HG03442 (cell line): Measurements from ENCODE around the gene TSPAN11.

Experiments used
- ATAC-seq: cut with Tn5 transposase; IDR thresholded peaks from one replicate; pipeline ENCODE4 v1.9.1; 2021; ENCODE audit warnings: mild to moderate bottlenecking, moderate library complexity; ENCODE audit not compliant: unreplicated experiment

The TSPAN11 gene

DNA sequence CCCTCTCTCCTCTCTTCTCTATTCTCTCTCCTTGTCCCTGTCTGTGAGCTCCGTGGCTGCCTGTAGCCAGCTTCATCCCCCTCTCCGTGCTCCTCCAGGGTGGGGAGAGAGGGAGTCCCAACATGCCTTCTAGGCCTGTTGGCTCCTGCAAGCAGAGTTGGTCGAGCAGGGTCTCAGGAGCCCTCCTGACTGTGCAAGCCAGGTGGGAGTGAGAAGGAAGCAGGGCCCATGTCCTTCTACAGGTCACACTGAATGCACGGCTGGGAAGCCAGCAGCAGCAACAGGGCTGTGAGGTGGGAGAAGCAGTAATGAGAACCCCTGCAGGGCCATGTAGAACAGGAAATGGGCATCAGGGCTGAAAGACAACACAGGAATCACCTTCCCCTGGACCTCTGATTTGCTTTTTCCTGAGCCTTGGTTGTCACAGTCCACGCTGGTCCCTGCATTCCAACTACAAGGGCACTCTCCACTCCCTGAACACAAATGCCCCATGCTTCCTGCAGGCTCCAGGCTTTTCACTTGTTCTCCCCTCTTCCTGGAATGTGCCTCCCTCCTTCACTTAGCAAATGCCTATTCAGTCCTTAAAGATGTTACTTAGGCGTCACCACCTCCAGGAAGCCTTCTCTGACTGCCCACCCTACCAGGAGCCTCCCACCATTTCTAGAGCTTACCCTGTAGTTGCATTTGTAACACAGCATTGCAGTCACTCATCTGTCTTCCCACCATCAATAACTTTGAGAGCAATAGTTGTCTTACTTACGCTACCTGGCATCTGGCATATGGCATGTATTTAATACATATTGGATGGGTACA is 51.2 kb downstream of the TSPAN11 start:
- no peak for ATAC-seq

DNA sequence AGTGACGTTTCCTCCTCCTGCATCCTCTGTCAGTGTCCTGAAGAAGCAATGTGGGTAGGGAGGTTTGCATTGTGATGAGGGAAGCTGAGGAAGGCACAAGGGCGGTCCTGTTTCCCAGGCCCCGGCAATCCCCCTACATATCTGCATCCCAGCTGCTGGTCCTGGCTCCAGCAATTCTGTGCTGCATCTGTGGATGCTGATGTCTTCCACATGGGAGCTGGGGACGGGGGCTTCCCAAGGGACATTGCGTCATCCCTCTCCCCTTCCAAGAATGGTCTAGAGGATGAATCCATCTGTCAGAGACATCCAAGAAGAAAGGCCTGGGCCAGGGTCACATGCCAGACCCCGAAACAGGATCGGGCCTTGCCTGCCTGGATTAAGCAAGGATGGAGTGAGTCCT is 52.1 kb downstream of the TSPAN11 start:
- ATAC-seq = no peak

GRCh38 chr12:30979371-30980259 is 53.1 kb downstream of the TSPAN11 start:
- no peak for ATAC-seq

DNA sequence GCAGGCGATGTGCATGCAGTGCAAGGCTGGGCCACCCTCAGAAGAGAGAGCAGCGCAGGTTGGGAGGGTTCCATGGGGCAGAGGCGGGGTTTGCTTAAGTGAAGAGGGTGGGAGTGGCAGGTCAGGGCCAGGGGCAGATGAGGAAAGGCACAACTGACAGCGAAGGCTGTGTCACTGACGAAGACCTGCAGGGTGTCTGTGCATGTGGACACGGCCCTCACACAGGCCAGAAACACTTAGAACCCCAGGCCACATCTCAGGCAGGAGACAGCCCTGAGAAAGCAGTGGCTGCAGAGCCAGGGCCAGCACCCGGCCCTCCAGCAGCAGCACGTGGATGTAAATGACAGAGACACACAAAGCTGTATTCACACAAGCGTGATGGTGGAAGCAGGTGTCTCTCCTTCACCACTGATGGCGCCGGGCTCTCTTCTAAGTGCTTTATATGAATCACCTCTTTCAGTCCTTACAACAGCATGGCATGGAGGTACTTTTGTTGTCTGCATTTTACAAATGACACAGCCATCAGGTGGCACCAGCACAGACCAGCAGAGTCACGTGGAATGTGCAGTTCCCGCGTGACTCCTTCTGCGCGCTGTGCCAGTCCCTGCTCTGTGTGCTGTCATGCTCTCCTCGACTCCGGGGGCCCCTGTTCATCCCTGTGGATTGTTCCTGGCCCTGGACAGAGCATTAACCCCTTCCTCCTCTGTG is 54.6 kb downstream of the TSPAN11 start:
- ATAC-seq = no peak

DNA sequence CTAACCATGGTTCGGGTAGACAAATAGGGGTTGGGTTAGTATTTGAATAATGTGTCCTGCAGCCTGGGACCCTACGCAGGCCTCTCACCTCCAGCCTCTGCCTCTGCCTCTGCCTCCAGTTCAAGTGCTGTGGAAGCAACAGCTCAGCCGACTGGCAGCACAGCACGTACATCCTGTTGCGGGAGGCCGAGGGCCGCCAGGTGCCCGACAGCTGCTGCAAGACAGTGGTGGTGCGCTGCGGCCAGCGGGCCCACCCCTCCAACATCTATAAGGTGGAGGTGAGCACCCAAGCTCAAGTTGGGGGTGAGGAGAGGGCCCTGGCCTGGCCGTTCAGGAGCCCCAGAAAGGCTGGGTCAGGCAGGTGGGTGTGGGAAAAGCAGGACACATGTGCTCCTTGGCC is 55.9 kb downstream of the TSPAN11 start:
- no peak for ATAC-seq

DNA sequence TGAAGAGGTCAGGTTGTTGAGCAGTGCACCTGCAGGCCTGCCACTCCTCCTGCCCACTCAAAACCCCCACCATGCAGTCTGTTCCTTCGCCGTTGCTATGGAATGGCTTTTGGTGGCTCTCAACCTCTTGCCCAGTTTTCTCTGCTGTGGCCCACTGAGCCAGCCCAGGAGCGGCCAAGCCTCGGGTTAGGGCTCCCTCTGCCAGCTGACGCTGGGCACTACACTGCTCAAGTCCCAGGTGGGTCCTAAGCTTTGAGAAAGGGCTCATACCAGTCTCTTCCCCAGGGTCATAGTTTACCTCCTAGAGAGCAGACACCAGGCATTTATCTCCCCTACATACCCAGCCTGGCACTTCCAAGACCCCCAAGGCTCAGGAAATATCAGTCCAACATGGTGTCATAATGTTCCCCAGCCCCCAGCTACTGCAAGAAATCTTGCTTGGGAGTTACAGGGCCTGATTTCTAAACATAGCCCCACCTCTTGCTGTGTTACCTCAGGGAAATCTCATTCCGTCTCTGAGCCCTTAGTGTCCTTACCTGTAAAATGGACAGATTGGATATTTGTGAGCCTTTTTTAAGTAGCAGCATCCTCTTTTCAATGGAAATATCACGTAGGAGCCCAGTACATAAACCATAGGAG is 59.4 kb downstream of the TSPAN11 start:
- peak; percentile 66 for ATAC-seq

DNA sequence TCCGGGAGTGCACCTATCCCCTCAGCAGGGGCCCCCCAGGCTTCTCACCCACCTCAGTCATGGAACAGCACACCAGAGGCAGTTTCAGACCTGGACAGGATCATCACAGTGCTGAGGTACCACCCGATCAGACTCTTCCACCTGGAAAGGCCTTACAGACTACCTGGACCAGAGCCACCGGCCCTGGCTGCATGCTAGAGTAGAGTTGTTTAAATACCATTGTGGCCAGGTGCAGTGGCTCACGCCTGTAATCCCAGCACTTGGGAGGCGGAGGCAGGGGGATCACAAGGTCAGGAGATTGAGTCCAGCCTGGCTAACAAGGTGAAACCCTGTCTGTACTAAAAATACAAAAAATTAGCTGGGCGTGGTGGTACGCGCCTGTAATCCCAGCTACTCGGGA is 61.5 kb downstream of the TSPAN11 start:
- ATAC-seq = no peak

- no peak for ATAC-seq
These were observed 62.2 kb downstream of the TSPAN11 start for GRCh38 chr12:30988646-30989286.

DNA sequence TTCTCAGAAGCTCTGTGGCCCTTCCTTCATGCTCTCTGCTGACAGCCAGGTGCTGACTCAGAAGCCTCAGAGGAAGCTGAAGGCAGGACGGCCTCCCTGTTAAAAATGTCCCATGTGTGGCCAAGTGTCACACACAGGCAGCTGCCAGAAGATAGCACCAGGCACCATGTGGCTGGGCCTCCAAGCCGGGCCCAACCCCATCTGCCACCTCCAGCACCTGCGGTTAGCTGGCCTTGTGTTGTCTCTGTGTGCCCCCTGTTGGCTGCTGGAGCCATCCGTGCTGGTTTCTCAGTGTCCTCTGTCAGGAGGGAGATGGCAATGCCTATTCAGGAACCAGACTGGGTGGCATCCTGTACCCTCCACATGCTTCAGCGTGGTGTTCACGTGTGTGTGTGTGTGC is 63.2 kb downstream of the TSPAN11 start:
- no peak for ATAC-seq

DNA sequence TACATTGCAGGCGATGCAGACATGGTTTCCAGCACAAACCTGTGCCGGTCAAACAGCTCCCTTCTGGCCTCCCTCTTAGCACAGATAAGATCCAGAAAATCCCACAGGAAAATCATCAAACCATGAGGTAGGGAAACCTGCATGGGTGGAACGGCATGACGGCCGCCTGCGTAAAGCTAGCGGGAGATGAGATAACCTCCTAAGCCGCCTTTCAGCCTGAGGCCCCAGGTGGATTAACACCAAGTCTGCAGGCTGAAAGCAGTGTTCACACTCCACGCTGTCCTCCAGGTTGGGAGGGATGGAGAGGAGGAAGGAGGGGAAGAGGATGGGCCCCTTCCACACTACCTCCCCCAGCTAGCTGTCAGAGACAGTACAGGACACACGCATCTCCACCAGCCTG is 63.8 kb downstream of the TSPAN11 start:
- no peak for ATAC-seq

GRCh38 chr12:30990776-30991175 is 64.2 kb downstream of the TSPAN11 start:
- no peak for ATAC-seq

- ATAC-seq = no peak
These were observed 64.9 kb downstream of the TSPAN11 start for GRCh38 chr12:30991466-30991865.

- ATAC-seq = no peak
These were observed 65.8 kb downstream of the TSPAN11 start for GRCh38 chr12:30992381-30992780.

GRCh38 chr12:30993766-30994165 is 67.2 kb downstream of the TSPAN11 start:
- no peak for ATAC-seq

GRCh38 chr12:30994274-30994673 is 67.7 kb downstream of the TSPAN11 start:
- no peak for ATAC-seq

DNA sequence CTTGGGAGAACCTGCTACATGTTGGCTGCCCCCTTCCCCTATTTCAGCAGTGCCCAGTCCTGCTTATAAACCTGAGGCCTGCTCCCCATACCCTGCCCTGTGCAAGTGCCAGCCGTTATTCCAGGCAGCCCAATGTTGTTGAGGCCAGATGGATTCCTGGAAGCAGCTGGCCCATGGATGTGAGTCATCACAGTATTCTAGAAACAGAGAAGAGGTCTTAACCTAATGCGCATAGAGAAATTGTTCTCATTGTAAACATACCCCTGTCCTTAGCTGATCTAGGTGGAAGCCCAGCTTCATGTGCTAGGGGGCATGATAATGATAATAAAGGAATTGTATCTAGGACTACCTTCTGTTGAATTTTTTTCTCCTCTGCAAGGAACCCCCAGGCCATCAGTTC is 69.7 kb downstream of the TSPAN11 start:
- ATAC-seq = no peak

- no peak for ATAC-seq
These were observed 70.2 kb downstream of the TSPAN11 start for GRCh38 chr12:30996752-30997151.

- ATAC-seq = no peak
These were observed 71.3 kb downstream of the TSPAN11 start for GRCh38 chr12:30997685-30998440.

DNA sequence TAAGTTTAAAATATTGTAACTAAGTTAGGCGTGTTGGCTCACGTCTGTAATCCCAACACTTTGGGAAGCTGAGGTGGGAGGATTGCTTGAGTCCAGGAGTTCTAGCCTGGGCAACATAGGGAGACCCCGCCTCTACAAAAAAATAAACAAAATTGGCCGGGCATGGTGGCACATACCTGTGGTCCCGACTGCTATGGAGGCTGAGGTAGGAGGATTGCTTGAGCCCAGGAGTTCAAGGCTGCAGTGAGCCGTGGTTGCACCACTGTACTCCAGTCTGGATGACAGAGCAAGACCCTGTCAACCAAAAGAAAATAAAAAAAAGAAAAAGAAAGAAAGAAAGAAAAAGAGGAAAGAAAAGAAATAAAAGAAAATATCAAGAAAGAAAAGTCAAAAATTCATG is 72.5 kb downstream of the TSPAN11 start:
- no peak for ATAC-seq

GRCh38 chr12:30999723-31000122 is 73.2 kb downstream of the TSPAN11 start:
- no peak for ATAC-seq
